CD4-positive, alpha-beta T cell (primary cell): ENCODE measurements around the gene PTPRN2. TPM values are rescaled to one million over a fixed set of nuclear protein-coding genes. Genes with fewer than 3 reads are reported as not detected.
A peak's percentile ranks its signal among the peaks of the same experiment; 100 is the strongest.

Experiments used
- ATAC-seq: fragments of 200-7000 bp; cut with Tn5 transposase; one replicate; pipeline ENCODE4 v1.10.0; 2022; ENCODE audit warnings: mild to moderate bottlenecking; ENCODE audit not compliant: poor library complexity
- CTCF ChIA-PET: fragments of 350-600 bp; sonication (Branson Sonifier 250); formaldehyde crosslinking; loops from one replicate; lab custom pipeline; 2021; ENCODE audit warnings: antibody characterized with exemption, inconsistent platforms; lab: Charles Lee
- POLR2A ChIA-PET: fragments of 350-600 bp; sonication (Branson Sonifier 250); formaldehyde crosslinking; loops from one replicate; lab custom pipeline; 2021; ENCODE audit warnings: antibody characterized with exemption, inconsistent platforms; lab: Charles Lee
- DNase-seq, 14 experiments: peaks; one replicate each; pipeline ENCODE4 v3.0.0-alpha.2; 2013 to 2020; ENCODE audit warnings: mixed read lengths in 2 of 14
- H3K27ac ChIP-seq, 2 donors: one replicate each; pipeline versions ENCODE4 v1.5.1 to v1.7.0; 2013; ENCODE audit warnings: low read length in 2 of 2, low read depth in 1 of 2, mild to moderate bottlenecking in 1 of 2
- H3K27me3 ChIP-seq, 2 experiments: 1 replicate in 1 of 2; 2 replicates in 1 of 2; pipeline versions ENCODE4 v1.6.1 to v1.7.0; 2013; ENCODE audit warnings: low read length in 2 of 2, control low read depth in 1 of 2, mild to moderate bottlenecking in 1 of 2, moderate library complexity in 1 of 2; ENCODE audit not compliant: insufficient read depth in 2 of 2, control insufficient read depth in 1 of 2
- H3K36me3 ChIP-seq: one replicate; pipeline ENCODE4 v1.6.1; 2013; ENCODE audit warnings: low read length, control low read depth; ENCODE audit not compliant: insufficient read depth
- H3K4me1 ChIP-seq: one replicate; pipeline ENCODE4 v1.6.1; 2013; ENCODE audit warnings: low read length, control low read depth; ENCODE audit not compliant: insufficient read depth
- H3K4me3 ChIP-seq: one replicate; pipeline ENCODE4 v1.5.1; 2013; ENCODE audit warnings: mild to moderate bottlenecking, low read length, moderate library complexity
- H3K9me3 ChIP-seq, 2 experiments: 1 replicate in 1 of 2; 2 replicates in 1 of 2; pipeline versions ENCODE4 v1.6.1 to v1.7.0; 2013; ENCODE audit warnings: low read length in 2 of 2, mild to moderate bottlenecking in 2 of 2, control low read depth in 1 of 2, moderate library complexity in 1 of 2; ENCODE audit not compliant: control insufficient read depth in 1 of 2, insufficient read depth in 1 of 2
- H3K27ac Mint-ChIP-seq: one replicate; pipeline ENCODE4 v1.8.0; 2020; ENCODE audit warnings: mixed read lengths
- H3K27me3 Mint-ChIP-seq: one replicate; pipeline ENCODE4 v1.8.0; 2021; ENCODE audit warnings: mixed read lengths
- H3K36me3 Mint-ChIP-seq: one replicate; pipeline ENCODE4 v1.8.0; 2021; ENCODE audit warnings: low read depth, mixed read lengths
- H3K4me1 Mint-ChIP-seq: one replicate; pipeline ENCODE4 v1.8.0; 2021; ENCODE audit warnings: low read depth, mixed read lengths
- H3K4me3 Mint-ChIP-seq: one replicate; pipeline ENCODE4 v1.8.0; 2020; ENCODE audit warnings: mild to moderate bottlenecking, mixed read lengths
- H3K9me3 Mint-ChIP-seq: one replicate; pipeline ENCODE4 v1.8.0; 2020; ENCODE audit warnings: mixed read lengths
- intact Hi-C, 2 experiments: fragments of 100-400 bp; cut with DNase I in 1 of 2; cut with micrococcal nuclease in 1 of 2; formaldehyde crosslinking; loops; one replicate each; pipeline versions ENCODE4 v1.15.1 to v1.9.0; 2023 to 2025; cut with DNase I, micrococcal nuclease
- total RNA-seq, 174 experiments: library from RNA in 2 of 174; stranded (reverse) in 2 of 174; gene quantifications; one replicate each; pipeline ENCODE4 v1.2.3 and lab custom pipeline; 2021 to 2026
- TF ChIP-seq, protein P1 (sequence below): fragments of 200-600 bp; IDR thresholded peaks from one replicate; pipeline ENCODE4 v1.8.0; 2022; ENCODE audit warnings: antibody characterized with exemption, mild to moderate bottlenecking

PTPRN2 gene
- total RNA-seq, 2 experiments from 2014 or later = 0.34 to 0.44 TPM

GRCh38 chr7:158029509-158029908, 558.1 kb downstream of the PTPRN2 start:
- POLR2A ChIA-PET = no interaction called here
- no peaks in the 10 kb centered on the region for H3K36me3 Mint-ChIP-seq
- DNase-seq (no peak), ATAC-seq (no peak)
- H3K27me3 ChIP-seq = no peaks in the 10 kb centered on the region
- no peaks in the 10 kb centered on the region for H3K4me1 Mint-ChIP-seq
- peaks cover 9 to 31% of the 10 kb centered on the region in 2 experiments for H3K9me3 ChIP-seq
- H3K36me3 ChIP-seq = no peaks in the 10 kb centered on the region
- no peak overlapping the region for H3K27ac ChIP-seq
- no peaks in the 10 kb centered on the region for H3K4me1 ChIP-seq
- no peak overlapping the region for H3K27ac Mint-ChIP-seq
- CTCF ChIA-PET = no interaction called here
- H3K4me3 Mint-ChIP-seq = no peak overlapping the region
- H3K4me3 ChIP-seq = no peak overlapping the region
- intact Hi-C loops = no loop called here
- TF ChIP-seq, protein P1, sequence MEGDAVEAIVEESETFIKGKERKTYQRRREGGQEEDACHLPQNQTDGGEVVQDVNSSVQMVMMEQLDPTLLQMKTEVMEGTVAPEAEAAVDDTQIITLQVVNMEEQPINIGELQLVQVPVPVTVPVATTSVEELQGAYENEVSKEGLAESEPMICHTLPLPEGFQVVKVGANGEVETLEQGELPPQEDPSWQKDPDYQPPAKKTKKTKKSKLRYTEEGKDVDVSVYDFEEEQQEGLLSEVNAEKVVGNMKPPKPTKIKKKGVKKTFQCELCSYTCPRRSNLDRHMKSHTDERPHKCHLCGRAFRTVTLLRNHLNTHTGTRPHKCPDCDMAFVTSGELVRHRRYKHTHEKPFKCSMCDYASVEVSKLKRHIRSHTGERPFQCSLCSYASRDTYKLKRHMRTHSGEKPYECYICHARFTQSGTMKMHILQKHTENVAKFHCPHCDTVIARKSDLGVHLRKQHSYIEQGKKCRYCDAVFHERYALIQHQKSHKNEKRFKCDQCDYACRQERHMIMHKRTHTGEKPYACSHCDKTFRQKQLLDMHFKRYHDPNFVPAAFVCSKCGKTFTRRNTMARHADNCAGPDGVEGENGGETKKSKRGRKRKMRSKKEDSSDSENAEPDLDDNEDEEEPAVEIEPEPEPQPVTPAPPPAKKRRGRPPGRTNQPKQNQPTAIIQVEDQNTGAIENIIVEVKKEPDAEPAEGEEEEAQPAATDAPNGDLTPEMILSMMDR = no peak
- H3K9me3 Mint-ChIP-seq = peaks cover 2% of the 10 kb centered on the region
- H3K27me3 Mint-ChIP-seq = peaks cover 31% of the 10 kb centered on the region

DNA sequence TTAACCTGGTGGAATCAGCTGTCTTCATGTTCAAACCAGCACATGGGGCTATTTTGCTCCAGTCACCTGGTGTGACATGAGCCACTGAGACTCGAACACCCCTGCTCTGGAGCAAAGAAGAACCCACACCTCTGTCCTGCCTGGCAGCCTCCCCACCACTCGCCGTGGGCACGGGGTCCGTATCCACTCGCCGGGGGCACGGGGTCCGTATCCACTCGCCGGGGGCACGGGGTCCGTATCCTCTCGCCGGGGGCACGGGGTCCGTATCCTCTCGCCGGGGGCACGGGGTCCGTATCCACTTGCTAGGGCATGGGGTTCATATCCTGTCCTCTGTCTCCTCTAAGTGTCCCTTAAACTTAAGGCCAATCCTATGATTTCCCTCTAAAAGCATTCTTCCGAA, 558.7 kb downstream of the PTPRN2 start:
- no peak overlapping the region for H3K27ac ChIP-seq
- peaks cover 2% of the 10 kb centered on the region for H3K9me3 Mint-ChIP-seq
- H3K4me3 Mint-ChIP-seq = no peak overlapping the region
- TF ChIP-seq, protein P1 = no peak
- no peaks in the 10 kb centered on the region for H3K27me3 ChIP-seq
- ATAC-seq (no peak), DNase-seq (no peak)
- peaks cover 27% of the 10 kb centered on the region for H3K27me3 Mint-ChIP-seq
- POLR2A ChIA-PET = no interaction called here
- H3K4me3 ChIP-seq = no peak overlapping the region
- no peaks in the 10 kb centered on the region for H3K36me3 Mint-ChIP-seq
- H3K4me1 Mint-ChIP-seq = no peaks in the 10 kb centered on the region
- peaks cover 6 to 27% of the 10 kb centered on the region in 2 experiments for H3K9me3 ChIP-seq
- CTCF ChIA-PET = no interaction called here
- H3K27ac Mint-ChIP-seq = no peak overlapping the region
- no peaks in the 10 kb centered on the region for H3K36me3 ChIP-seq
- intact Hi-C loops = no loop called here
- no peaks in the 10 kb centered on the region for H3K4me1 ChIP-seq

- ATAC-seq (no peak), DNase-seq (peak in 1 of 14 experiments; percentile 17)
- H3K4me1 ChIP-seq = no peaks in the 10 kb centered on the region
- TF ChIP-seq, protein P1 = no peak
- no peaks in the 10 kb centered on the region for H3K27me3 ChIP-seq
- Mint-ChIP-seq H3K9me3 (peaks cover 2% of the 10 kb centered on the region), H3K36me3 (no peaks in the 10 kb centered on the region), H3K4me1 (no peaks in the 10 kb centered on the region), H3K27ac (no peak overlapping the region), H3K4me3 (no peak overlapping the region), H3K27me3 (peaks cover 27% of the 10 kb centered on the region)
- peaks cover under 1 to 22% of the 10 kb centered on the region in 2 experiments for H3K9me3 ChIP-seq
- H3K27ac ChIP-seq = no peak overlapping the region
- ChIA-PET CTCF (no interaction called here), POLR2A (no interaction called here)
- intact Hi-C loops = no loop called here
- H3K36me3 ChIP-seq = no peaks in the 10 kb centered on the region
- H3K4me3 ChIP-seq = no peak overlapping the region
Measured at GRCh38 chr7:158028290-158028941, 559.2 kb downstream of the PTPRN2 start.
